ENCODE measurements around the gene TICAM1.

- no peak for TF ChIP-seq YY1 (IDR thresholded peaks at IDR 0.05)
- TF ChIP-seq ATF3 (IDR thresholded peaks at IDR 0.05): no peak
- TF ChIP-seq SP1 (IDR thresholded peaks at IDR 0.05): no peak
- no peak for TF ChIP-seq CTCF (IDR thresholded peaks at IDR 0.05; ENCODE audit: low read depth, low read length, missing input control)
- no peak for TF ChIP-seq RAD21 (IDR thresholded peaks at IDR 0.05)
- no peak for TF ChIP-seq REST (IDR thresholded peaks at IDR 0.05)
- no peak for TF ChIP-seq EGR1 (IDR thresholded peaks at IDR 0.05; ENCODE audit: low read depth in 2 of 2)
These were observed 42.4 kb upstream of the TICAM1 start for GRCh38 chr19:4873930-4874329.

Measured in liver (tissue), 3 donors.